GM12878 (cell line): Measurements from ENCODE around the gene ADAP1.

Experiments used
- MEF2A ChIP-seq: IDR thresholded peaks from 2 replicates; pipeline ENCODE4 v1.6.1; 2011; ENCODE audit warnings: low read depth, mild to moderate bottlenecking, low read length, moderate library complexity; ENCODE audit not compliant: insufficient read depth
- POLR2AphosphoS5 ChIP-seq: IDR thresholded peaks from 2 replicates; pipeline ENCODE4 v1.6.1; 2011; ENCODE audit warnings: mild to moderate bottlenecking, low read length, inconsistent platforms
- REST ChIP-seq: IDR thresholded peaks from 2 replicates; pipeline ENCODE4 v1.6.1; 2012; ENCODE audit warnings: mild to moderate bottlenecking, low read depth, low read length
- RFX5 ChIP-seq: IDR thresholded peaks from 2 replicates; pipeline ENCODE4 v1.6.1; 2011; ENCODE audit warnings: low read depth, low read length, improper control_type of control experiment
- SIX5 ChIP-seq: IDR thresholded peaks from 2 replicates; pipeline ENCODE4 v1.6.1; 2011; ENCODE audit warnings: mild to moderate bottlenecking, low read depth, low read length, moderate library complexity; ENCODE audit not compliant: severe bottlenecking
- ZNF24 ChIP-seq: fragments of 450-650 bp; IDR thresholded peaks from 2 replicates; pipeline ENCODE4 v1.6.1; 2017; ENCODE audit warnings: antibody characterized with exemption, mild to moderate bottlenecking
- TF ChIP-seq, protein P1 (sequence below): IDR thresholded peaks from 2 replicates; pipeline ENCODE4 v1.6.1; 2011; ENCODE audit warnings: low read depth, low read length, improper control_type of control experiment, borderline replicate concordance
- TF ChIP-seq, protein P2 (sequence below), 3 experiments: IDR thresholded peaks in 2 of 3; conservative IDR thresholded peaks in 1 of 3; 2 replicates each; pipeline ENCODE4 v1.5.1; 2011; ENCODE audit warnings: low read depth in 3 of 3, low read length in 3 of 3, mild to moderate bottlenecking in 3 of 3, control low read depth in 2 of 3, moderate library complexity in 2 of 3, inconsistent platforms in 1 of 3, mixed read lengths in 1 of 3; ENCODE audit not compliant: control insufficient read depth in 2 of 3, insufficient read depth in 1 of 3; ENCODE audit errors: extremely low read depth in 1 of 3

DNA sequence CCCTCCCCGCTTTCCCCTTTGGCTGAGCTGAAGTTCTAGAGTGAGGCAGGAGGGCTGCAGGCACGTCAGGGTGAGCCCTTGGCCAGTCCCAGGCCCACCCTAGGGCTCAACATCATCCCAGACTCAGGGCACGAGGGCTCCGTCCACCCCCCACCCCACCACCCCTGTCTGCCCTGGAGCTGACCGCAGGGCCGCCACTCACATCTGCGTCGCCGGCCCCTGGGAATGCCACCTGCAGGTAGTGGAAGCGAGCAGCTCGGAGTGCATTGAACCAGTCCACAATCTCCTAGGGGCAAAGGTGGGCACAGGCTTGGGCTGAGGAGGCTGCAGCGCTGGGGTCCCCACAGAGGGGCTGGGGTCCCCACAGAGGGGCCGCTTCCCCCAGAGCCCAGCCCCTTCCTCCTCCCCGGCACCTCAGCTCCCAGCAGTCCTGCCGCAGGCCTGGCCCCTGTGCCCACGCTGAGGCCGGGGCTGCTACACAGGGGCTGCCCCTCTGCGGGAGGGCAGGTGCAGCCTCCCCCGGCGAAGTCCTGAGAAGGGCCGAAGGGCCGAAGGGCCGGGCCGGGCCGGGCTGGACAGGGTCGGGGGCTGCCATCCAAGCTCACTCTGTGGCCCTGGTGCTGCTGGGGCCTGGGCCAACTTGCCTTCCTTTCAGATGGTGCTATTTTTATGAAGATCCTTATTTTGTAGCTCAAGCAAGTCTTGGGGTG lies 54.0 kb downstream of the ADAP1 start:
- no peak for TF ChIP-seq MEF2A
- TF ChIP-seq ZNF24: no peak
- TF ChIP-seq, protein P1, sequence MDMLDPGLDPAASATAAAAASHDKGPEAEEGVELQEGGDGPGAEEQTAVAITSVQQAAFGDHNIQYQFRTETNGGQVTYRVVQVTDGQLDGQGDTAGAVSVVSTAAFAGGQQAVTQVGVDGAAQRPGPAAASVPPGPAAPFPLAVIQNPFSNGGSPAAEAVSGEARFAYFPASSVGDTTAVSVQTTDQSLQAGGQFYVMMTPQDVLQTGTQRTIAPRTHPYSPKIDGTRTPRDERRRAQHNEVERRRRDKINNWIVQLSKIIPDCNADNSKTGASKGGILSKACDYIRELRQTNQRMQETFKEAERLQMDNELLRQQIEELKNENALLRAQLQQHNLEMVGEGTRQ: no peak
- TF ChIP-seq, protein P2, sequence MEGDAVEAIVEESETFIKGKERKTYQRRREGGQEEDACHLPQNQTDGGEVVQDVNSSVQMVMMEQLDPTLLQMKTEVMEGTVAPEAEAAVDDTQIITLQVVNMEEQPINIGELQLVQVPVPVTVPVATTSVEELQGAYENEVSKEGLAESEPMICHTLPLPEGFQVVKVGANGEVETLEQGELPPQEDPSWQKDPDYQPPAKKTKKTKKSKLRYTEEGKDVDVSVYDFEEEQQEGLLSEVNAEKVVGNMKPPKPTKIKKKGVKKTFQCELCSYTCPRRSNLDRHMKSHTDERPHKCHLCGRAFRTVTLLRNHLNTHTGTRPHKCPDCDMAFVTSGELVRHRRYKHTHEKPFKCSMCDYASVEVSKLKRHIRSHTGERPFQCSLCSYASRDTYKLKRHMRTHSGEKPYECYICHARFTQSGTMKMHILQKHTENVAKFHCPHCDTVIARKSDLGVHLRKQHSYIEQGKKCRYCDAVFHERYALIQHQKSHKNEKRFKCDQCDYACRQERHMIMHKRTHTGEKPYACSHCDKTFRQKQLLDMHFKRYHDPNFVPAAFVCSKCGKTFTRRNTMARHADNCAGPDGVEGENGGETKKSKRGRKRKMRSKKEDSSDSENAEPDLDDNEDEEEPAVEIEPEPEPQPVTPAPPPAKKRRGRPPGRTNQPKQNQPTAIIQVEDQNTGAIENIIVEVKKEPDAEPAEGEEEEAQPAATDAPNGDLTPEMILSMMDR (IDR thresholded peaks at IDR 0.05 in 2 of 3, conservative IDR thresholded peaks at IDR 0.05 in 1 of 3; ENCODE audit: control insufficient read depth in 2 of 3, extremely low read depth in 1 of 3, insufficient read depth in 1 of 3, low read depth in 3 of 3, low read length in 3 of 3): no peak
- TF ChIP-seq SIX5: no peak
- no peak for TF ChIP-seq POLR2AphosphoS5
- TF ChIP-seq RFX5: no peak
- TF ChIP-seq REST: no peak
